Lower leg skin (tissue), 3 donors: Measurements from ENCODE around the gene MEPE.

Experiments used
- POLR2A ChIP-seq, 2 donors: fragments of 450-650 bp; IDR thresholded peaks; one replicate each; pipeline ENCODE4 v1.6.1; 2016 to 2017; ENCODE audit warnings: antibody characterized with exemption in 2 of 2, mild to moderate bottlenecking in 1 of 2, moderate library complexity in 1 of 2
- TF ChIP-seq, protein P1 (sequence below), 3 donors: fragments of 450-650 bp; IDR thresholded peaks; one replicate each; pipeline ENCODE4 v1.5.1; 2016; ENCODE audit warnings: antibody characterized with exemption in 3 of 3, mild to moderate bottlenecking in 3 of 3, moderate library complexity in 2 of 3

GRCh38 chr4:87835743-87836142 is 3.0 kb downstream of the MEPE start:
- TF ChIP-seq, protein P1, sequence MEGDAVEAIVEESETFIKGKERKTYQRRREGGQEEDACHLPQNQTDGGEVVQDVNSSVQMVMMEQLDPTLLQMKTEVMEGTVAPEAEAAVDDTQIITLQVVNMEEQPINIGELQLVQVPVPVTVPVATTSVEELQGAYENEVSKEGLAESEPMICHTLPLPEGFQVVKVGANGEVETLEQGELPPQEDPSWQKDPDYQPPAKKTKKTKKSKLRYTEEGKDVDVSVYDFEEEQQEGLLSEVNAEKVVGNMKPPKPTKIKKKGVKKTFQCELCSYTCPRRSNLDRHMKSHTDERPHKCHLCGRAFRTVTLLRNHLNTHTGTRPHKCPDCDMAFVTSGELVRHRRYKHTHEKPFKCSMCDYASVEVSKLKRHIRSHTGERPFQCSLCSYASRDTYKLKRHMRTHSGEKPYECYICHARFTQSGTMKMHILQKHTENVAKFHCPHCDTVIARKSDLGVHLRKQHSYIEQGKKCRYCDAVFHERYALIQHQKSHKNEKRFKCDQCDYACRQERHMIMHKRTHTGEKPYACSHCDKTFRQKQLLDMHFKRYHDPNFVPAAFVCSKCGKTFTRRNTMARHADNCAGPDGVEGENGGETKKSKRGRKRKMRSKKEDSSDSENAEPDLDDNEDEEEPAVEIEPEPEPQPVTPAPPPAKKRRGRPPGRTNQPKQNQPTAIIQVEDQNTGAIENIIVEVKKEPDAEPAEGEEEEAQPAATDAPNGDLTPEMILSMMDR (IDR thresholded peaks at IDR 0.05): no peak
- TF ChIP-seq POLR2A (IDR thresholded peaks at IDR 0.05): no peak
